Fibroblast of pulmonary artery (primary cell): ENCODE data around the gene BCAR3.

ENCODE experiments used
- DNase-seq: peaks from one replicate; pipeline ENCODE4 v3.0.0-alpha.2; 2010; ENCODE audit warnings: low read depth
- H3K4me3 ChIP-seq: replicated peaks from 2 replicates; pipeline ENCODE4 v1.5.1; 2011; ENCODE audit warnings: low read depth, mild to moderate bottlenecking, control low read depth, low read length, moderate library complexity
- CTCF ChIP-seq: IDR thresholded peaks from 2 replicates; pipeline ENCODE4 v1.5.1; 2011; ENCODE audit warnings: mild to moderate bottlenecking, control low read depth, low read length, inconsistent platforms; ENCODE audit errors: missing control alignments

BCAR3 gene

GRCh38 chr1:93689521-93690223, 8.0 kb upstream of the BCAR3 start:
- no peak overlapping the region for H3K4me3 ChIP-seq
- no peak for DNase-seq
- TF ChIP-seq CTCF = no peak

GRCh38 chr1:93687542-93687941, 5.9 kb upstream of the BCAR3 start:
- no peak overlapping the region for H3K4me3 ChIP-seq
- DNase-seq = no peak
- TF ChIP-seq CTCF = no peak

GRCh38 chr1:93686504-93687250, 5.0 kb upstream of the BCAR3 start:
- DNase-seq = no peak
- TF ChIP-seq CTCF = no peak
- no peak overlapping the region for H3K4me3 ChIP-seq

- DNase-seq = no peak
- H3K4me3 ChIP-seq = no peak overlapping the region
- TF ChIP-seq CTCF = no peak
Measured at GRCh38 chr1:93685918-93686317, 4.3 kb upstream of the BCAR3 start.

GRCh38 chr1:93683234-93683633, 1.6 kb upstream of the BCAR3 start:
- H3K4me3 ChIP-seq = no peak overlapping the region
- DNase-seq = no peak
- no peak for TF ChIP-seq CTCF

- TF ChIP-seq CTCF = no peak
- peak overlapping the region; percentile 91 for H3K4me3 ChIP-seq
- no peak for DNase-seq
Measured at GRCh38 chr1:93681989-93682412, 364 bp upstream of the BCAR3 start.
